GM10266 (cell line): ENCODE data around the gene LRRC4B.
"Not testable (repeated sequence)": the region's sequence is repeated elsewhere in the genome, so short reads cannot be mapped to it uniquely, and the experiment has no call there.

ENCODE experiments used
- DNase-seq: peaks from one replicate; pipeline ENCODE4 v3.0.0; 2012; ENCODE audit errors: extremely low spot score
- TF ChIP-seq, protein P1 (sequence below): IDR thresholded peaks from 2 replicates; pipeline ENCODE4 v1.5.1; 2012; ENCODE audit warnings: mild to moderate bottlenecking, low read depth; ENCODE audit not compliant: control insufficient read depth, insufficient read depth; ENCODE audit errors: missing control alignments

The LRRC4B gene

DNA sequence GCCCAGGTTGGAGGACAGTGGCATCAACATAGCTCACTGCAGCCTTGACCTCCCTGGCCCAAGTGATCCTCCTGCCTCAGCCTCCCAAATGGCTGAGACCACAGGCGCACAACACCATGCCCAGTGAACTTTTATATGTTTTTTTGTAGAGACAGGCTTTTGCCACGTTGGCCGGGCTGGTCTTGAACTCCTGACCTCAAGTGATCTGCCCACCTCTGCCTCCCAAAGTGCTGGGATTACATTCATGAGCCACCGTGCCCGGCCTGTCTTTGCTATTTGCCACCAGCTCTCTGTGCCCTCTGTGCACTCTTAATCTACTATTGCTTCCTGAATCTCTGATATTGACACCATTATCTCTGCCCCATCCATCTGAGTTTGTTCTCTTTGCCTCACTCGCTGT is 34.3 kb upstream of the LRRC4B start:
- no peak for DNase-seq
- TF ChIP-seq, protein P1, sequence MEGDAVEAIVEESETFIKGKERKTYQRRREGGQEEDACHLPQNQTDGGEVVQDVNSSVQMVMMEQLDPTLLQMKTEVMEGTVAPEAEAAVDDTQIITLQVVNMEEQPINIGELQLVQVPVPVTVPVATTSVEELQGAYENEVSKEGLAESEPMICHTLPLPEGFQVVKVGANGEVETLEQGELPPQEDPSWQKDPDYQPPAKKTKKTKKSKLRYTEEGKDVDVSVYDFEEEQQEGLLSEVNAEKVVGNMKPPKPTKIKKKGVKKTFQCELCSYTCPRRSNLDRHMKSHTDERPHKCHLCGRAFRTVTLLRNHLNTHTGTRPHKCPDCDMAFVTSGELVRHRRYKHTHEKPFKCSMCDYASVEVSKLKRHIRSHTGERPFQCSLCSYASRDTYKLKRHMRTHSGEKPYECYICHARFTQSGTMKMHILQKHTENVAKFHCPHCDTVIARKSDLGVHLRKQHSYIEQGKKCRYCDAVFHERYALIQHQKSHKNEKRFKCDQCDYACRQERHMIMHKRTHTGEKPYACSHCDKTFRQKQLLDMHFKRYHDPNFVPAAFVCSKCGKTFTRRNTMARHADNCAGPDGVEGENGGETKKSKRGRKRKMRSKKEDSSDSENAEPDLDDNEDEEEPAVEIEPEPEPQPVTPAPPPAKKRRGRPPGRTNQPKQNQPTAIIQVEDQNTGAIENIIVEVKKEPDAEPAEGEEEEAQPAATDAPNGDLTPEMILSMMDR: no peak

DNA sequence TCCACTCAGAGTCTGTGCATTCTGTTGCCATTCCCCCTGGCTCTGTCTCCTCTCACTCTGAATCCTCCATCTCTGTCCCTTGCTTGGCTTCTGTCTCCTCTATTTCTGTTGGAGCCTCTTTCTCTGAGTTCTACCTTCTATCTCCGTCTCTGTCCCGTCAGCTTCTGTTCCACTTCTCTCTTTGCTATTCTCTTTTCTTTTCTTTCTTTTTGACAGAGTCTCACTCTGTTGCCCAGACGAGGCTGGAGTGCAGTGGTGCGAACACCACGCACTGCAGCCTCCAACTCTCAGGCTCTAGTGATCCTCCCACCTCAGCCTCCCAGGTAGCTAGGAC is 33.8 kb upstream of the LRRC4B start:
- DNase-seq: no peak
- TF ChIP-seq, protein P1: no peak

DNA sequence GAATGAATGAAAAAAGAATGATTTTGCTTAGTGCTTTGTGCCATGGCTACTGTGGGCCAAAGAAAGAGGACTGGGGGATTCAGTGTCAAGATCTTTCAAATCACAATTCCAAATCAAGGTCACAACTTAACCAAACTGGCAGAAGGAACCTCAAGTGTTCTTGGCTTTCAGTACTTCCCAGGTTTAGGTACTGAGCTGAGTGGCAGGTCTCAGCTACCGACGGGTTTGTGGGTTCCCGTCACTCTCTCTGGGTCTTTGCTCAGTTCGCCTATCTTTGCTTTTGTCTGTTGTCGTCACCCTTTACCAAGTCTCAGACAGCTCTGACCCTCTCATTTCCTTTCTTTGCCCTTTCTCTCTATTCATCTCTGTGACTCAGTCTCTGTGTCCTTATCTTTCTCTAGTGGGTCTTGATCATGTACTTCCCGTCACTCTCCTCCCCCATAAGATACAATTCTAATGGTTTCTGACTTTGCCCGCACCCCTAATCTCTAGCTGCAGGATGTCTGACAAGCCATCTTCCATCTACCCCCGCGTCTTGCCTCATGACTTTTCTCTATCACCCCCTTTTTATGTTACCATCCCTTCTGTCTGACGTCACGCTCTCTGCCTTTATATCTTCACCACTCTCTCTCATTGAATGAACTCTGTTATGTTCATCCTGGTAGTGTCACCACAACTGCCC is 33.3 kb upstream of the LRRC4B start:
- DNase-seq: no peak
- TF ChIP-seq, protein P1: no peak

DNA sequence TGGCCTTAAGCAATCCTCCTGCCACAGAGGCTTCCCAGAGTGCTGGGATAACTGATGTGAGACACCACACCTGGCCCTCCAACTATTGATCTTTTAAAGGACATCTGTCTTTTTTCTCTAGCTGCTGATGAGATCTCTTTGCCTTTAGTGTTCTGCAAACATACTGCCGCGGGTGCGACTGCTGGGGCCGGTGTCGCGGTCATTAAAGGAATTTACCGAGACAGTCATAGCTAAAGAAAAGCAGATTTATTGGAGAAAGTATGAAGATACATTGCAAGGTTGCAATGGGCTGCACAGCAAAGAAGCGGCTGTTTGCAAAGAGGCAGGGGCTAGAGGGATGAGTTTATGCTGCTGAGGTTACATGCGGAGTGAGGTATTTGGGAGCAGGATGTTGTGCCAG is 31.2 kb upstream of the LRRC4B start:
- TF ChIP-seq, protein P1: no peak
- DNase-seq: no peak

DNA sequence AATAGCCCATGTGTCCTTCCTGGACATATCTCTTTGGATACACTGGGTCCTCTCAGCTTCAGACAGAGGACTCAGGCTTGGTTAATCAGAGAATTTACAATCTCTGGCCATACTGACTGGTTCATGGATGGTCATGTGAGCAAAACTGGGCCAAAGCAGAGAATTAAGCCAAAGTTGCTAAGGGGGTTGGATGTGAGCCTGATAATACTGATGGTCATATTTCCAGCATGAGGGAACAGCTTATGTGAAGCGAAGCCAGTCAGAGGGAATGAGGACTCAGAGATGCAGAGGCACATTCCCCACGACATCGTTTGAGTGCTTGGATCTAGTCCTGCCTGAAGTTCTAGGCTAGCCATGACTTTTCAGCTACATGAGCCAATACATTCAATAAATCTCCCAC is 22.0 kb upstream of the LRRC4B start:
- DNase-seq: no peak
- TF ChIP-seq, protein P1: no peak

DNA sequence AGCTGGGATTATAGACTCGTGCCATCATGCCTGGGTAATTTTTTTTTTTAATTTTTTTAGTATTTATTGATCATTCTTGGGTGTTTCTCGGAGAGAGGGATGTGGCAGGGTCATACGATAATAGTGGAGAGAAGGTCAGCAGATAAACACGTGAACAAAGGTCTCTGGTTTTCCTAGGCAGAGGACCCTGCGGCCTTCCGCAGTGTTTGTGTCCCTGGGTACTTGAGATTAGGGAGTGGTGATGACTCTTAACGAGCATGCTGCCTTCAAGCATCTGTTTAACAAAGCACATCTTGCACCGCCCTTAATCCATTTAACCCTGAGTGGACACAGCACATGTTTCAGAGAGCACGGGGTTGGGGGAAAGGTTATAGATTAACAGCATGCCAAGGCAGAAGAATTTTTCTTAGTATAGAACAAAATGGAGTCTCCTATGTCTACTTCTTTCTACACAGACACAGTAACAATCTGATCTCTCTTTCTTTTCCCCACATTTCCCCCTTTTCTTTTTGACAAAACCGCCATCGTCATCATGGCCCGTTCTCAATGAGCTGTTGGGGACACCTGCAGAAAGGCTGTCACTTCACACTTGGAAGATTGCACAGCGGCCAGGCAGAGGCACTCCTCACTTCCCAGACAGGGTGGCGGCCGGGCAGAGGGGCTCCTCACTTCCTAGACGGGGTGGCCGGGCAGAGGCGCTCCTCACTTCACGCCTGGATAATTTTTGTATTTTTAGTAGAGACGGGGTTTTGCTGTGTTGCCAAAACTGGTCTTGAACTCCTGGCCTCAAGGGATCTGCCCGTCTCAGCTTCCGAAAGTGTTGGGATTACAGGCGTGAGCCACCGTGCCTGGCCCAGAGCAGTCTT is 13.8 kb upstream of the LRRC4B start:
- DNase-seq: not testable (repeated sequence)

DNA sequence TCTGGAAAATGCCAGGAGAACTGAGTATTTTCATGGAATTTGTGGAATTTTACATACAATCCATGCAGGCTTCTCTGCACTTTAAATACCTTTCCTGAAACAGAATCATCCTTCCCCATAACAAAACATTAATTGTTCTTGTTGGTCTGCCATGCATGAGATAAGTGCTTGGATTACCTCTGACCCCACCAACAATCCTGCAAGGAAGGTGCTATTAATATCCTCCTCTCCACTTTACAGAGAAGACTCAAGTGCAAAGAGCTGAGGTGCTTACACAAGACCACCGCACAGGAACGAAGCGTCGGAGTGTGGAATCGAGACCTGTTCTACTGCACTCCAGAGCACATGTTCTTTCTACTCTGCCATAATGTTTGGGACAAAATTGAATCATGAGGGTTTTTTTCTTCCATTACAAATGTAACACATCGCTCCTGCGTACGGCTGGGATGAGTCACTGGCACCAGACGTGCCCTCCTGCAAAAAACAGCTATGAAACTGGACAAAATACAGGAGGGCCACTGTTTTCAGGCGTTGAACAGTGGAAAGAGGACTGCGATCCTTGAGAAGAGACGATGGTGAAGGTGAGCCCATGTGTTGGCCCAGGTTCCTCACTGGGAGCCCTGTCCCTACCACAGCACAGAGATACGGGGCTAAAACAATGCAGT is 12.9 kb upstream of the LRRC4B start:
- TF ChIP-seq, protein P1: no peak
- DNase-seq: no peak
